Measurements from ENCODE around the gene GCN1.

GRCh38 chr12:120204171-120204570 lies 9.7 kb upstream of the GCN1 start:
- TF ChIP-seq, protein P1, sequence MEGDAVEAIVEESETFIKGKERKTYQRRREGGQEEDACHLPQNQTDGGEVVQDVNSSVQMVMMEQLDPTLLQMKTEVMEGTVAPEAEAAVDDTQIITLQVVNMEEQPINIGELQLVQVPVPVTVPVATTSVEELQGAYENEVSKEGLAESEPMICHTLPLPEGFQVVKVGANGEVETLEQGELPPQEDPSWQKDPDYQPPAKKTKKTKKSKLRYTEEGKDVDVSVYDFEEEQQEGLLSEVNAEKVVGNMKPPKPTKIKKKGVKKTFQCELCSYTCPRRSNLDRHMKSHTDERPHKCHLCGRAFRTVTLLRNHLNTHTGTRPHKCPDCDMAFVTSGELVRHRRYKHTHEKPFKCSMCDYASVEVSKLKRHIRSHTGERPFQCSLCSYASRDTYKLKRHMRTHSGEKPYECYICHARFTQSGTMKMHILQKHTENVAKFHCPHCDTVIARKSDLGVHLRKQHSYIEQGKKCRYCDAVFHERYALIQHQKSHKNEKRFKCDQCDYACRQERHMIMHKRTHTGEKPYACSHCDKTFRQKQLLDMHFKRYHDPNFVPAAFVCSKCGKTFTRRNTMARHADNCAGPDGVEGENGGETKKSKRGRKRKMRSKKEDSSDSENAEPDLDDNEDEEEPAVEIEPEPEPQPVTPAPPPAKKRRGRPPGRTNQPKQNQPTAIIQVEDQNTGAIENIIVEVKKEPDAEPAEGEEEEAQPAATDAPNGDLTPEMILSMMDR (conservative IDR thresholded peaks at IDR 0.05) = no peak
- no peak for TF ChIP-seq EZH2 (IDR thresholded peaks at IDR 0.05; ENCODE audit: low read depth)

All from PC-9 (cell line).